Activated CD8-positive, alpha-beta memory T cell treated with anti-CD3 and anti-CD28 coated beads, Interleukin-2, amount 10 ng/mL, durations not matched to agents 7 days and 5 days (primary cell): Measurements from ENCODE around the gene IQGAP2. TPM values are rescaled to one million over a fixed set of nuclear protein-coding genes. Genes with fewer than 3 reads are reported as not detected.
"Not testable (repeated sequence)": the region's sequence is repeated elsewhere in the genome, so short reads cannot be mapped to it uniquely, and the experiment has no call there.

ENCODE experiments used
- ATAC-seq: fragments of 150-1000 bp; cut with Tn5 transposase; one replicate; pipeline ENCODE4 v1.10.0; 2021; ENCODE audit warnings: moderate library complexity
- CTCF ChIA-PET: fragments of 350-600 bp; sonication (Branson Sonifier 250); formaldehyde crosslinking; loops from one replicate; lab custom pipeline; 2021; ENCODE audit warnings: antibody characterized with exemption; lab: Charles Lee
- DNase-seq: peaks from one replicate; pipeline ENCODE4 v3.0.0-alpha.2; 2020
- H3K27ac Mint-ChIP-seq: one replicate; pipeline ENCODE4 v1.8.0; 2021; ENCODE audit warnings: mild to moderate bottlenecking, mixed read lengths
- H3K27me3 Mint-ChIP-seq: one replicate; pipeline ENCODE4 v1.8.0; 2021; ENCODE audit warnings: mixed read lengths
- H3K36me3 Mint-ChIP-seq: one replicate; pipeline ENCODE4 v1.8.0; 2021; ENCODE audit warnings: mild to moderate bottlenecking, mixed read lengths
- H3K4me1 Mint-ChIP-seq: one replicate; pipeline ENCODE4 v1.8.0; 2021; ENCODE audit warnings: mixed read lengths
- H3K4me3 Mint-ChIP-seq: one replicate; pipeline ENCODE4 v1.8.0; 2021; ENCODE audit warnings: mild to moderate bottlenecking, moderate library complexity, mixed read lengths
- H3K9me3 Mint-ChIP-seq: one replicate; pipeline ENCODE4 v1.8.0; 2022; ENCODE audit warnings: low read depth, mixed read lengths
- total RNA-seq, 2 experiments: library from RNA; stranded (reverse); gene quantifications; one replicate each; pipeline ENCODE4 v1.2.3, GENCODE V29; 2021

The IQGAP2 gene
- total RNA-seq, 2 experiments from 2014 or later = 70.2 to 118 TPM

DNA sequence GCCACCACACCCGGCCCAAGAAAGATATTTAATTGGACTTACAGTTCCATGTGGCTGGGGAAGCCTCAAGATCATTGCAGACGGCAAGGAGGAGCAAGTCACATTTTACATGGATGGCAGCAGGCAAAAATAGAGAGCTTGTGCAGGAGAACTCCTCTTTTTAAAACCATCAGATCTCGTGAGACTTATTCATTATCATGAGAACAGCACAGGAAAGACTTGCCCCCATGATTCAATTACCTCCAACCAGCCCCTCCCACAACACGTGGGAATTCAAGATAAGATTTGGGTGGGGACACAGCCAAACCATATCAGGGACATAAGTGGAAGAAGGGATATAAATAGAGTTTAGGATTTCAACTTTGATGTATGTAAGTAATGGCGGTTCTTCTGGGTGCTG, 115.2 kb downstream of the IQGAP2 start:
- H3K4me3 Mint-ChIP-seq, H3K9me3 Mint-ChIP-seq, H3K27ac Mint-ChIP-seq, DNase-seq, H3K27me3 Mint-ChIP-seq, ATAC-seq, CTCF ChIA-PET: not testable (repeated sequence)
- Mint-ChIP-seq H3K4me1 (peaks cover 22% of the 10 kb centered on the region), H3K36me3 (peaks cover 33% of the 10 kb centered on the region)

DNA sequence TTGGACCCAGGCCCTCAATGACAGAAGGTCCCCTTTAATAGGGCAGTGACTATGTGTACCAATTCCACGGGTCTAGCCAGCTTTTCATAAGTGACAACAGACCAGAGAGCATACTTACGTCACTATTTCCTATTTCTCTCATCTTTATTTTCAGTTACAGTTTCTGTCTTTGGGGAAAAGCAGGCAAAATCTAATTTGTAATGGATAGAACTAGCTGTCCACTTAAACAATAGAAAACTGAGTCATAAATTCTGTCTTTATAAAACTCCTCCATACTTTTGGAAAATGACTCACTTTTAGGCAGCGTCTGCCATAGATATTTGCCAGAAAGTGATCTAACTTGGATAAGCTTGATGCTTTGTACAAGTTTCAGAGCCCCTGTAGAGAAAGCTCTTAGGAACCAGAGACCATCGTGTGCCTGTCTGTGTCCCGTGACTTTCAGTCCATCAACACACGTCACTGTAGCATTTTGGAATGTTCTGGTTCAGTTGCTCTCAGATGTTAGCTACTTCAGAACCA, 118.2 kb downstream of the IQGAP2 start:
- CTCF ChIA-PET = no interaction called here
- peaks cover 24% of the 10 kb centered on the region for H3K4me1 Mint-ChIP-seq
- peak; percentile 74 for ATAC-seq
- peaks cover 4% of the 10 kb centered on the region for H3K9me3 Mint-ChIP-seq
- H3K4me3 Mint-ChIP-seq = peak overlapping the region; percentile 23
- DNase-seq = no peak
- peak overlapping the region; percentile 69 for H3K27ac Mint-ChIP-seq
- H3K27me3 Mint-ChIP-seq = no peaks in the 10 kb centered on the region
- H3K36me3 Mint-ChIP-seq = peaks cover 30% of the 10 kb centered on the region

DNA sequence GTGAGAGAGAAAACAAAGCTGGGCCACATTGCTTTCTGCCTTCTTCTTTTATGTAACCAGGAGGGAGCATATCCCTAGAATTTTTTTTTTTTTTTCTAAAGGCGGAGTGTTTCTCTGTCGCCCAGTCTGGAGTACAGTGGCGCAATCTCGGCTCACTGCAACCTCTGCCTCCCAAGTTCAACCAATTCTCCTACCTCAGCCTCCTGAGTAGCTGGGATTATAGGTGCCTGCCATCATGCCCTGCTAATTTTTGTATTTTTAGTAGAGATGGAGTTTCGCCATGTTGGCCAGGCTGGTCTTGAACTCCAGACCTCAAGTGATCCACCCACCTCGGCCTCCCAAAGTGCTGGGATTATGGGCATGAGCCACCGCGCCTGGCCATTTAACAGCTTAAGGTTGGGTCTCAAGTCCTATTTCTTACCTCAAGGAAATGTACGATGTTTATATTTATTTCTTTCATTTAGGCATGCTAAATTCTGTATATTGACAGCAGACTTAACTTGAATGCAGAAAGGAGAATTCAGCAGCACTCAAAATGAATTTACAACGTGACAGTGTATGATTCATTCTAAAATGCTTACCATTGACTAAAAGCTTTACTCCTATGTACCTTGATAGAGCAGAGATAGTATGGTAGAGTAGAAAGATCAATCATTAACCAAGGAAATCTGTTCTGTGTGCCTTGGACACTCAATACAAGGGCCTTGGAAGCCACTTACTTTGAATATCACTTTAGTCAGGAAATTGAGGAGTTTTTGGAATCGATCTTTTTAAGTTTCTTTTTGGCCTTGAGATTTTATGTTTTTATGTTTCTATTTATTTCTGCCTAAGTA, 119.2 kb downstream of the IQGAP2 start:
- no peak for DNase-seq
- ATAC-seq = no peak
- no peak overlapping the region for H3K27ac Mint-ChIP-seq
- H3K27me3 Mint-ChIP-seq = no peaks in the 10 kb centered on the region
- peaks cover 25% of the 10 kb centered on the region for H3K36me3 Mint-ChIP-seq
- CTCF ChIA-PET = no interaction called here
- H3K4me3 Mint-ChIP-seq = no peak overlapping the region
- peaks cover 4% of the 10 kb centered on the region for H3K9me3 Mint-ChIP-seq
- peaks cover 31% of the 10 kb centered on the region for H3K4me1 Mint-ChIP-seq

DNA sequence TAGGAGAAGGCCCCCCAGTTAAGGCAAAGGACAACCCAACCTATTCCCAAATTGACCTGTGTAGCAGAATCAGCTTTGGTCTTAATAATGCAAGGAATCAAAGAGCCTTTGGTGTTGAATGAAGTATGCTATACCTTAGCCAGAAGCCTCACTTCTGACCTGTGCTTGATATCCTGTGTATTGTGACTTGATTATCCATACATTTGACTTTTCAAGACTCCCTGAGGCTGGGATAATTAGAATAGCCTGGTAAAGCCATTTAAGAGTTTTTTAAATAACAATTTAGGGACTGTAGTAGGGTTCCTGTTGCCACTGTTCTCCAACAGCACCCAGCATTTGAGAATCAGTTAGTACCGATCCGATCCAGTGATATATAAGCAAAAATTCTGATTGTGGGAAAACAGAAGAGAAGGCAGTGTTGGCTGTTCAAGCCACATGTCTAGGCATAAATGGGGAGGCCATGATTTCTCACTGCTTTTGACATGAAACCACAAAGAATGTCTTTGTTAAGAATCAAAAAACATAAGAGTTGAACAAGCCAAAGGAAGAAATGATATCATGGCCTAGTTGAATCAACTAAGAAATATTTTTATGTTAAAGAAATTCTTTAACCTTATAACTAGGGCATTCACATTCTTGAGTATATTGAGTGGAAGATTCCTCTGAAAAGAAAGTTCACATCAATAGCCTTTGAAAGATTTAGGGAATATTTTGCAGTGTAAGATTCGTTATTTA, 121.2 kb downstream of the IQGAP2 start:
- H3K27ac Mint-ChIP-seq = no peak overlapping the region
- H3K4me1 Mint-ChIP-seq = peaks cover 47% of the 10 kb centered on the region
- H3K4me3 Mint-ChIP-seq = no peak overlapping the region
- ATAC-seq (no peak), DNase-seq (no peak)
- H3K36me3 Mint-ChIP-seq = peaks cover 9% of the 10 kb centered on the region
- CTCF ChIA-PET = interaction anchor here (1.5 kb wide), 1 partner anchor 18 kb away, joined by 4 read pairs; no protein-coding TSS in a partner anchor
- H3K27me3 Mint-ChIP-seq = no peaks in the 10 kb centered on the region
- no peaks in the 10 kb centered on the region for H3K9me3 Mint-ChIP-seq

DNA sequence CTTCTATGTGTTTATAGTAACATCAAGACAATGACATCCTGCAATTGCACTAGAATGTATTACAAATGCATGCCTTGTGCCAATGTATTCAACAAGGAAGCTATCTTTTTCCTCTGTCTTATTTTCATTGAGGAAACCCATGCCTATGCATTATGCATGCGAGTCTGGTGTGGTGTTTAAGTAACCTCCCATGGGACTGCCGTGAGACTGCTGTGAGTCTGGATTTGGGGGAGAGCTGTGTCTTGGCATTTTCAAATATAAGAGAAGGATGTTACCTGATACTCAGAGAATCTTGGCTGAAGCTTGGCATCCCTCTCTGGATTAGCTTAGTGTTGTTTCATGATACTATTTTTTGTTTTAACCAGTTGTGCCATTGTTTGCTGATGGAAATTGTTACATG, 121.8 kb downstream of the IQGAP2 start:
- Mint-ChIP-seq H3K4me1 (peaks cover 51% of the 10 kb centered on the region), H3K36me3 (peaks cover 9% of the 10 kb centered on the region), H3K4me3 (no peak overlapping the region), H3K27ac (no peak overlapping the region), H3K9me3 (no peaks in the 10 kb centered on the region), H3K27me3 (no peaks in the 10 kb centered on the region)
- CTCF ChIA-PET = interaction anchor here (0.7 to 2.0 kb wide), 3 partner anchors 10 to 52 kb away, joined by 3 to 4 read pairs (median 4); no protein-coding TSS in a partner anchor
- DNase-seq (no peak), ATAC-seq (no peak)

DNA sequence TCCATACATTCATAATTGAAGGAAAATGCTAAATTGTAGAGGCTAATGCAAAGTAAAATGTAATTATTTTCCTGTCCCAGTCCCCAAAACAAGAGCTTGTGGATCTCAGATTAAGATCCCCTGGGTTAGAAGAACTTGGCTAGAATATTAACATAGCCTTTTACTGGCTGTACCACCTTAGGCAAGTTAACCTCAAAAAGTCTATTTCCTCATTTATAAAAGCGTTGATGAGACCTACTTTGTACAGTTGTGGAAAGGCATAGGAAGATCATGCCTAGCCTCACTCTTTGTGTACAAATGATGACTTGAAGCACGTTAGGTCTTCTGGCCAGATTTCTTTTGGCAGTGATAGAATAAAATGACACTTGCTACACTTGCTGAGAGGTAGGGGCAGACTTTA, 122.9 kb downstream of the IQGAP2 start:
- ATAC-seq (no peak), DNase-seq (no peak)
- H3K4me1 Mint-ChIP-seq = peaks cover 57% of the 10 kb centered on the region
- H3K27ac Mint-ChIP-seq = no peak overlapping the region
- H3K36me3 Mint-ChIP-seq = peaks cover 9% of the 10 kb centered on the region
- H3K27me3 Mint-ChIP-seq = no peaks in the 10 kb centered on the region
- no peaks in the 10 kb centered on the region for H3K9me3 Mint-ChIP-seq
- CTCF ChIA-PET = interaction anchor here (1.5 to 2.0 kb wide), 2 partner anchors 11 to 16 kb away, joined by 4 read pairs; no protein-coding TSS in a partner anchor
- H3K4me3 Mint-ChIP-seq = no peak overlapping the region

DNA sequence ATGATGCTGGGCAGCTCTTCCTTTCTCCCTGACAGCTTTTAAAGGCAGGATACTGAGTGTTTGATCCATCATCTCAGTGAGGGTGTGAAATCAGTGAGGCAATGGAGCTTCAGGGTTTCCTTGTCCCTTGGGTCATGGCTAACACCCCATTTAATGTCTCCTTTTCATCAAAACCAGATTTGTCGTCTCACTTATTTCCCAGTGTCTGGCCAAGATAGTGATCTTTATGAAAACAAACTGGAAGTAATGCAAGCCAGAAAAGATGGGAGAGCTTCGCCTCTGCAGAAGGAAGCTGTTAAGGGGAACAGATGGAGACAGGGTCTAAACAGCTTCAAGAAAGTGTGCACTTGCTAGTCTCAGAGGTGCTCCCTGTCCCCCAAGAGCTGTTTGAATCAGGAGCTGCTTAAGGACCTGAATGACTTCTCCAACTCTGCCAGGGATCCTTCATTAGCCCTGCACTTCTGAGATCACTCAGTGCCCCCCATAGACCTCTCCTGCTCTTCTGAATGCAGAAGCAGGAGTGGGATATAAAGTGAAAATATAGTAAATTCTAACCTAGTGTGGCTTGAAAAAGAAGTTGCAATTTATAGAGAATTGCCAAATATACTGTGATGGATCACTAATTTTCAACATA, 124.0 kb downstream of the IQGAP2 start:
- Mint-ChIP-seq H3K4me3 (no peak overlapping the region), H3K36me3 (peaks cover 14% of the 10 kb centered on the region), H3K4me1 (peaks cover 51% of the 10 kb centered on the region), H3K9me3 (no peaks in the 10 kb centered on the region), H3K27ac (no peak overlapping the region), H3K27me3 (no peaks in the 10 kb centered on the region)
- no peak for DNase-seq
- CTCF ChIA-PET = interaction anchor here (2.0 kb wide), 1 partner anchor 12 kb away, joined by 4 read pairs; no protein-coding TSS in a partner anchor
- ATAC-seq = no peak

DNA sequence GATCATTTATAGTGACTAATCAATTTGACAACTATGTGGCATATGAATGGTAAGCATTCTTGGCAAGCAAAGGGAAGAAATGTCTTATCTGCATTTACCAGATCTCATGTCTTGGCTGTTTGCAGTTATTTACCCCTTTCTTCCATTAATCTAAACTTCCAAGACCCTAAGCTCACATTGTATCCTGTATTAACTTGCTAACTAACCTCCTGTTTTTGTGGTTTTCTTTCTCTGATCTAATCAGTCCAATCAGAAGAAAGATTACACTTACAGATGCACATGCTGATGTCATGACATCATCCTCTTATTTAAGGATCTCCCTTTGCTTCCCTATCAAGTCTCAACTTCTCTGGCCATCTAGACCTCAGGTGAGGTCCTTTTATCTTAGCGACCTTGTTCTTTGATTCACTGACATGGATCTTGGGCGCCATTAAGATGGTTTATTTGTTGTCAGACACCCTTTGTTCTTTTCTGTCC, 124.6 kb downstream of the IQGAP2 start:
- peaks cover 10% of the 10 kb centered on the region for H3K36me3 Mint-ChIP-seq
- H3K27me3 Mint-ChIP-seq = no peaks in the 10 kb centered on the region
- no peak overlapping the region for H3K4me3 Mint-ChIP-seq
- peak; percentile 36 for ATAC-seq
- DNase-seq = no peak
- H3K27ac Mint-ChIP-seq = no peak overlapping the region
- H3K9me3 Mint-ChIP-seq = no peaks in the 10 kb centered on the region
- H3K4me1 Mint-ChIP-seq = peaks cover 46% of the 10 kb centered on the region
- CTCF ChIA-PET = interaction anchor here (1.9 kb wide), 1 partner anchor 120 kb away, joined by 4 read pairs; no protein-coding TSS in a partner anchor

DNA sequence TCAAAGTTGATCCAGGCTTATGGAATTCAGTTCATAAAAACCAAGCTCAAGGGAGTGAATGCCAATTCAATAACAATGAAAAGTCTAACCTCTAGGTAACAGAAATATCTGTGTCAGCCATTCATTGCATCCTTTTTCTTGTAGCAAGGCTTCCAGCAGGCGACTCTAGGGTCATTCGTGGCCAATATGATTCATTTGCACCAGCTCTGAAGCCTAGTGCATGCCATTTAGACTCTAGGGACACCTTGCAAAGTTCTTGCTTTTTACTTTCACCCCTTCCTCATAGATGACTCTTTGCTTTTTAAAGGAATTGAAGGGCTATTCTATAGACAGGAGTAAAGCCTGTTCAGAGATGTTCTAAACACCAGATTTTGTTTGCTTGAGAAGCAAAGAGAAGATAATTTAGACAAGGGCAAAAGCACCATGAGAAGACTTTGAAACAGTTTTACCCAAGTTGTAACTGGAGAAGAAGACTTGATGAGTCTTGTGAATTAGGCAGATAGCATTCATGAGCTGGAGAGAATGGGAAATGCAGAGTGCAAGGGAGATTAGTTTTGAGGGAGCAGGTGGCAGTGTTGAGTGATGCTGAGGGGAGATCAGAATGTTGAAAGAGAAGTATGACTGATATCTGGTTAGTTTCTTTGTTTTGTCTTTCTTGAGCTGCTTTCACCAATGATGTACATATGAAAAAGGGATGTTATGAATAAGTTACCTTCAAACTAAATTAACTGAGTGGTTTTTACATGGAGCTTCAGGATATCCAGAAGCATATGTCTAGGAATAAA, 125.7 kb downstream of the IQGAP2 start:
- Mint-ChIP-seq H3K4me1 (peaks cover 40% of the 10 kb centered on the region), H3K4me3 (no peak overlapping the region), H3K36me3 (peaks cover 12% of the 10 kb centered on the region), H3K9me3 (no peaks in the 10 kb centered on the region), H3K27me3 (no peaks in the 10 kb centered on the region), H3K27ac (peak overlapping the region; percentile 9)
- DNase-seq = no peak
- ATAC-seq = no peak
- CTCF ChIA-PET = interaction anchor here (0.8 to 1.9 kb wide), 3 partner anchors 12 to 121 kb away, joined by 3 to 4 read pairs (median 4); no protein-coding TSS in a partner anchor

DNA sequence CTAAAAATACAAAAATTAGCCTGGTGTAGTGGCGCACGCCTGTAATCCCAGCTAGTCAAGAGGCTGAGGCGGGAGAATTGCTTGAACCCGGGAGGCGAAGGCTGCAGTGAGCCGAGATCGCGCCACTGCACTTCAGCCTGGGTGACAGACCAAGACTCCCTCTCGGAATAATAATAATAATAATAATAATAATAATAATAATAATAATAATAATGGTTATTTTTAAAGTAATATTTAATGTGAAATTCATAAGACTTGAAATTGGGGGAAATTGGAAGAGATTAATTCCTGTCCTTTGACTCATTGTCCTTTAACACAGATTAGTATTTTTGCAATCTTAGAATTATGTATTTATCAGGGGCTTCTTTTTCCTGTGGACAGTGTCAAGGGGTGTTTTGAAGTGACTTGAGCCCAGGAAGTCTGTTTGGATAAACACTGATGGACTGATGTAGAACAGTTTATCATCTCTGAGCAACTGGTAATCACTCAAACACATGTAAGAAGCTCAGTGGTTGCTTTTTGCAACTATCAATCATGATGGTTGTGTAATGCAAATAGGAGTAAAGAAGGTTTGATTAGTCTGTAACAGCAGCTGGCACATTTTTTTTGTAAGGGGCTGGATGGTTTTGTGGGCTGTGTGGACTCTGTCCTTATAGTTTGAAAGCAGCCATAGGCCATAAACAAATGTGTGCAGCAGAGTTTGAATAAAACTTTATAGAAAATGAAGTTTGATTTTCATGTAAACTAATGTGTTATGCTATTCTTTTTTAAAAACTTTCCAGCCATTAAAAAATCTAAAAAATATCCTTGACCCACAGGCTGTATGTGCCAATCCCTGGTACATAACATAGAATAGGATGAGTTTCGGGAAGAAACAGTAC, 126.6 kb downstream of the IQGAP2 start:
- no peak for ATAC-seq

DNA sequence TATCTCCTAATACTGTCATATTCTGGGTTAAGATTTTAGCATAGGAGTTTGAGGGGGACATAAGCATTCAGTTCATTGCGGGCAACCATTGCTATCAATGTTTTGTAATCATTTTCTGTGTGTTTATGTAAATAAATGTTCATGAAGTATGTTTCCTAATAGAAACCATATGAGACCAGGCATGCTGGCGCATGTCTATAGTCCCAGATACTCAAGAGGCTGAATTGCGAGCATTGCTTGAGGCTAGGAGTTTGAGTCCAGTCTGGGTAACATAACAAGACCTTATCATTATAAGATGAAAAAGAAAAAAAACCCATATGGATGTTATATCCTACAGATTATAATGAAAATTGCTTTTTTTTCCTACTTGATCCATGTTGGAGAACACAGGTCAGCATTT, 129.0 kb downstream of the IQGAP2 start:
- H3K27me3 Mint-ChIP-seq = no peaks in the 10 kb centered on the region
- no peak for DNase-seq
- H3K36me3 Mint-ChIP-seq = peaks cover 19% of the 10 kb centered on the region
- H3K27ac Mint-ChIP-seq = no peak overlapping the region
- CTCF ChIA-PET = no interaction called here
- H3K4me3 Mint-ChIP-seq = no peak overlapping the region
- no peaks in the 10 kb centered on the region for H3K9me3 Mint-ChIP-seq
- H3K4me1 Mint-ChIP-seq = peaks cover 41% of the 10 kb centered on the region
- ATAC-seq = no peak

More for the DNA sequence above, 126.6 kb downstream of the IQGAP2 start:
- Mint-ChIP-seq H3K36me3 (peaks cover 12% of the 10 kb centered on the region), H3K27me3 (no peaks in the 10 kb centered on the region), H3K27ac (no peak overlapping the region), H3K4me3 (no peak overlapping the region), H3K9me3 (no peaks in the 10 kb centered on the region), H3K4me1 (peaks cover 40% of the 10 kb centered on the region)
- CTCF ChIA-PET = interaction anchor here (0.8 to 1.9 kb wide), 3 partner anchors 12 to 122 kb away, joined by 3 to 4 read pairs (median 4); no protein-coding TSS in a partner anchor
- no peak for DNase-seq
